ENCODE data around the gene CCDC146. TPM values are rescaled to one million over a fixed set of nuclear protein-coding genes. Genes with fewer than 3 reads are reported as not detected.
"Not testable (repeated sequence)": the region's sequence is repeated elsewhere in the genome, so short reads cannot be mapped to it uniquely, and the experiment has no call there.

Gene CCDC146
- total RNA-seq (1 to 10 TPM; 1.2 to 1.5 TPM), polyA plus RNA-seq (5.6 TPM)

GRCh38 chr7:77121860-77122681, at the start of gene CCDC146:
Gene CCDC146 (plus strand): TSS chr7:77122615. CDS start chr7:77167669, 45,054 bp downstream.
- H3K9me3 Mint-ChIP-seq; H3K36me3 ChIP-seq (ENCODE audit: insufficient read depth, low read length); H3K9me3 ChIP-seq (ENCODE audit: low read length); H3K27me3 ChIP-seq (ENCODE audit: insufficient read depth, low read length, poor library complexity, severe bottlenecking); H3K27me3 Mint-ChIP-seq; H3K36me3 Mint-ChIP-seq; H3K4me1 ChIP-seq (ENCODE audit: insufficient read depth, low read length); POLR2A ChIA-PET: not testable (repeated sequence)
- H3K27ac ChIP-seq (ENCODE audit: low read depth, low read length) = peak within 1 kb of the TSS; percentile 59
- CTCF ChIA-PET = interaction anchor here (1.0 to 1.3 kb wide), 3 partner anchors 78 to 210 kb away, joined by 3 to 13 read pairs (median 6); partner anchors contain the start of gene FGL2
- peak; percentile 85 to 97 (median 93) for DNase-seq
- H3K4me3 ChIP-seq (ENCODE audit: low read length) = peak within 1 kb of the TSS; percentile 93
- Mint-ChIP-seq H3K4me1 (peaks cover 11 to 20% (median 17%) of the 10 kb centered on the region in 3 donors), H3K4me3 (peak within 1 kb of the TSS; percentile 79 to 93 (median 88)), H3K27ac (peak within 1 kb of the TSS; percentile 0 to 91 (median 66))

- H3K27me3 ChIP-seq (ENCODE audit: insufficient read depth, low read length, poor library complexity, severe bottlenecking); POLR2A ChIA-PET; CTCF ChIA-PET; H3K4me3 ChIP-seq (ENCODE audit: low read length); H3K9me3 ChIP-seq (ENCODE audit: low read length); H3K27ac Mint-ChIP-seq; H3K4me3 Mint-ChIP-seq; DNase-seq; H3K4me1 ChIP-seq (ENCODE audit: insufficient read depth, low read length); H3K9me3 Mint-ChIP-seq; H3K27me3 Mint-ChIP-seq; H3K27ac ChIP-seq (ENCODE audit: low read depth, low read length); H3K36me3 ChIP-seq (ENCODE audit: insufficient read depth, low read length): not testable (repeated sequence)
- peaks cover 20 to 36% (median 27%) of the 10 kb centered on the region in 3 donors for H3K36me3 Mint-ChIP-seq
- H3K4me1 Mint-ChIP-seq = peaks cover 0 to 15% (median 0%) of the 10 kb centered on the region in 3 donors
Measured at GRCh38 chr7:77074786-77075396, 47.5 kb upstream of the CCDC146 start.

GRCh38 chr7:77077060-77077459, 45.4 kb upstream of the CCDC146 start:
- H3K27ac Mint-ChIP-seq; H3K9me3 Mint-ChIP-seq; H3K4me1 Mint-ChIP-seq; H3K27me3 ChIP-seq (ENCODE audit: insufficient read depth, low read length, poor library complexity, severe bottlenecking); H3K9me3 ChIP-seq (ENCODE audit: low read length); H3K36me3 ChIP-seq (ENCODE audit: insufficient read depth, low read length); CTCF ChIA-PET; H3K27me3 Mint-ChIP-seq; H3K4me3 ChIP-seq (ENCODE audit: low read length); H3K4me3 Mint-ChIP-seq; H3K4me1 ChIP-seq (ENCODE audit: insufficient read depth, low read length); POLR2A ChIA-PET; DNase-seq; H3K27ac ChIP-seq (ENCODE audit: low read depth, low read length): not testable (repeated sequence)
- peaks cover 10 to 30% (median 17%) of the 10 kb centered on the region in 3 donors for H3K36me3 Mint-ChIP-seq

- H3K9me3 ChIP-seq (ENCODE audit: low read length); H3K27me3 Mint-ChIP-seq; H3K9me3 Mint-ChIP-seq; POLR2A ChIA-PET; H3K4me3 ChIP-seq (ENCODE audit: low read length); H3K4me1 ChIP-seq (ENCODE audit: insufficient read depth, low read length); DNase-seq; H3K4me3 Mint-ChIP-seq; H3K36me3 ChIP-seq (ENCODE audit: insufficient read depth, low read length); H3K27ac Mint-ChIP-seq; H3K27me3 ChIP-seq (ENCODE audit: insufficient read depth, low read length, poor library complexity, severe bottlenecking); H3K27ac ChIP-seq (ENCODE audit: low read depth, low read length); H3K4me1 Mint-ChIP-seq; CTCF ChIA-PET: not testable (repeated sequence)
- H3K36me3 Mint-ChIP-seq = peaks cover 11 to 31% (median 17%) of the 10 kb centered on the region in 3 donors
Measured at GRCh38 chr7:77079112-77079511, 43.3 kb upstream of the CCDC146 start.

GRCh38 chr7:77079624-77080023, 42.8 kb upstream of the CCDC146 start:
- POLR2A ChIA-PET = not testable (repeated sequence)
- peaks cover 7 to 26% (median 14%) of the 10 kb centered on the region in 3 donors for H3K36me3 Mint-ChIP-seq

GRCh38 chr7:77080236-77080635, 42.2 kb upstream of the CCDC146 start:
- H3K36me3 ChIP-seq (ENCODE audit: insufficient read depth, low read length); H3K4me3 Mint-ChIP-seq; H3K4me1 ChIP-seq (ENCODE audit: insufficient read depth, low read length); H3K27me3 ChIP-seq (ENCODE audit: insufficient read depth, low read length, poor library complexity, severe bottlenecking); DNase-seq; H3K27ac ChIP-seq (ENCODE audit: low read depth, low read length); H3K27me3 Mint-ChIP-seq; H3K4me1 Mint-ChIP-seq; H3K9me3 Mint-ChIP-seq; H3K4me3 ChIP-seq (ENCODE audit: low read length); H3K9me3 ChIP-seq (ENCODE audit: low read length); CTCF ChIA-PET; POLR2A ChIA-PET: not testable (repeated sequence)
- Mint-ChIP-seq H3K36me3 (peaks cover 4 to 22% (median 10%) of the 10 kb centered on the region in 3 donors), H3K27ac (peak overlapping the region in 3 of 8 donors; percentile 4 to 47 (median 9))

More at GRCh38 chr7:77079624-77080023, 42.8 kb upstream of the CCDC146 start:
- H3K9me3 Mint-ChIP-seq; H3K27me3 ChIP-seq (ENCODE audit: insufficient read depth, low read length, poor library complexity, severe bottlenecking); H3K27me3 Mint-ChIP-seq; H3K4me1 ChIP-seq (ENCODE audit: insufficient read depth, low read length); H3K36me3 ChIP-seq (ENCODE audit: insufficient read depth, low read length); H3K27ac ChIP-seq (ENCODE audit: low read depth, low read length); H3K4me3 Mint-ChIP-seq; DNase-seq; H3K9me3 ChIP-seq (ENCODE audit: low read length); CTCF ChIA-PET; H3K4me1 Mint-ChIP-seq; H3K4me3 ChIP-seq (ENCODE audit: low read length): not testable (repeated sequence)
- peak overlapping the region in 2 of 8 donors; percentile 51 to 66 for H3K27ac Mint-ChIP-seq

- H3K4me3 Mint-ChIP-seq; H3K9me3 Mint-ChIP-seq; H3K4me1 ChIP-seq (ENCODE audit: insufficient read depth, low read length); H3K4me3 ChIP-seq (ENCODE audit: low read length); H3K27ac ChIP-seq (ENCODE audit: low read depth, low read length); POLR2A ChIA-PET; H3K4me1 Mint-ChIP-seq; H3K27ac Mint-ChIP-seq; H3K27me3 Mint-ChIP-seq; CTCF ChIA-PET; H3K27me3 ChIP-seq (ENCODE audit: insufficient read depth, low read length, poor library complexity, severe bottlenecking); H3K36me3 ChIP-seq (ENCODE audit: insufficient read depth, low read length); H3K9me3 ChIP-seq (ENCODE audit: low read length); DNase-seq: not testable (repeated sequence)
- H3K36me3 Mint-ChIP-seq = peaks cover 5 to 14% (median 6%) of the 10 kb centered on the region in 3 donors
Measured at GRCh38 chr7:77082192-77082591, 40.2 kb upstream of the CCDC146 start.

- H3K9me3 ChIP-seq (ENCODE audit: low read length); H3K4me1 ChIP-seq (ENCODE audit: insufficient read depth, low read length); H3K27me3 Mint-ChIP-seq; CTCF ChIA-PET; H3K9me3 Mint-ChIP-seq; H3K27ac Mint-ChIP-seq; H3K4me3 Mint-ChIP-seq; DNase-seq; H3K4me3 ChIP-seq (ENCODE audit: low read length); H3K36me3 ChIP-seq (ENCODE audit: insufficient read depth, low read length); H3K27me3 ChIP-seq (ENCODE audit: insufficient read depth, low read length, poor library complexity, severe bottlenecking); H3K4me1 Mint-ChIP-seq; H3K27ac ChIP-seq (ENCODE audit: low read depth, low read length); POLR2A ChIA-PET: not testable (repeated sequence)
- H3K36me3 Mint-ChIP-seq = peaks cover 8 to 26% (median 10%) of the 10 kb centered on the region in 3 donors
Measured at GRCh38 chr7:77092301-77092700, 30.1 kb upstream of the CCDC146 start.

Data from CD8-positive, alpha-beta memory T cell (primary cell).